ENCODE results near the gene GALNT9. TPM values are rescaled to one million over a fixed set of nuclear protein-coding genes. Genes with fewer than 3 reads are reported as not detected.

The GALNT9 gene
- polyA plus RNA-seq, 2 of the 4 experiments (the other 2 are of a cell fraction) = 0.66 to 2.8 TPM

- H3K4me1 ChIP-seq = peaks cover 6% of the 10 kb centered on the region; the same call in 2 of the 3 replicates
- CTCF ChIA-PET = interaction anchor here (1.0 to 4.4 kb wide), 6 partner anchors 9 to 249 kb away, joined by 3 to 19 read pairs (median 4); no protein-coding TSS in a partner anchor
- H3K4me2 ChIP-seq = no peak overlapping the region
- POLR2A ChIA-PET = no interaction called here
- ATAC-seq = 0 out of 6 replicates have a peak, but pooled peaks of 1 of the 2 experiments have one; percentile 11
- no peak for TF ChIP-seq RAD21 (conservative IDR thresholded peaks at IDR 0.05 in 1 of 2, IDR thresholded peaks at IDR 0.05 in 1 of 2)
- TF ChIP-seq CTCF (IDR thresholded peaks at IDR 0.05) = no peak
- no peak for TF ChIP-seq RCOR1 (IDR thresholded peaks at IDR 0.05; ENCODE audit: low read depth, low read length)
- no peak for TF ChIP-seq SREBF2 (IDR thresholded peaks at IDR 0.05)
- no peak for TF ChIP-seq ZC3H11A (IDR thresholded peaks at IDR 0.05)
- no peak for TF ChIP-seq REST (IDR thresholded peaks at IDR 0.05)
- TF ChIP-seq RFX5 (IDR thresholded peaks at IDR 0.05) = no peak
- no peak for TF ChIP-seq EHF (CRISPR knock-in tag; IDR thresholded peaks at IDR 0.05)
- TF ChIP-seq EP300 (IDR thresholded peaks at IDR 0.05) = no peak
- no peak for TF ChIP-seq FOSB (CRISPR knock-in tag; IDR thresholded peaks at IDR 0.05)
- no peak overlapping the region for H3K27ac ChIP-seq
- DNase-seq (ENCODE audit: low read depth in 1 of 2, low spot score in 1 of 2) = no peak
- no peak for FAIRE-seq
- 68% methylated on average over 18 of the region's 24 CpGs for WGBS (ENCODE audit: missing lambda C conversion rate)
- no peak overlapping the region for H3K4me3 ChIP-seq
- no peaks in the 10 kb centered on the region for H3K9me3 ChIP-seq
These were observed 22.5 kb upstream of the GALNT9 start for GRCh38 chr12:132351751-132352495.

GRCh38 chr12:132349501-132350131, 20.2 kb upstream of the GALNT9 start:
- ATAC-seq (no peak), FAIRE-seq (peak; percentile 93), DNase-seq (ENCODE audit: low read depth in 1 of 2, low spot score in 1 of 2) (no peak)
- Histone ChIP-seq H3K27ac (no peak overlapping the region), H3K4me2 (no peak overlapping the region), H3K4me3 (no peak overlapping the region), H3K4me1 (no peaks in the 10 kb centered on the region), H3K9me3 (no peaks in the 10 kb centered on the region)
- ChIA-PET POLR2A (no interaction called here), CTCF (interaction anchor here (4.4 kb wide), 1 partner anchor 65 kb away, joined by 19 read pairs; no protein-coding TSS in a partner anchor)
- 30% methylated on average over 1 of the region's 1 CpG for WGBS (ENCODE audit: missing lambda C conversion rate)
- TF ChIP-seq JUN (IDR thresholded peaks at IDR 0.05) = no peak
- no peak for TF ChIP-seq HMGXB4 (CRISPR knock-in tag; IDR thresholded peaks at IDR 0.05; ENCODE audit: borderline replicate concordance)
- no peak for TF ChIP-seq EHMT2 (IDR thresholded peaks at IDR 0.05; ENCODE audit: low read depth)
- TF ChIP-seq CEBPB (IDR thresholded peaks at IDR 0.05) = no peak
- TF ChIP-seq HOXB5 (CRISPR knock-in tag; IDR thresholded peaks at IDR 0.05) = no peak
- TF ChIP-seq NPAS2 (CRISPR knock-in tag; IDR thresholded peaks at IDR 0.05; ENCODE audit: borderline replicate concordance) = no peak
- TF ChIP-seq CTCF (IDR thresholded peaks at IDR 0.05) = no peak
- TF ChIP-seq HDAC2 (IDR thresholded peaks at IDR 0.05) = no peak
- TF ChIP-seq FOXS1 (CRISPR knock-in tag; IDR thresholded peaks at IDR 0.05) = no peak
- no peak for TF ChIP-seq SMC3 (IDR thresholded peaks at IDR 0.05)
- TF ChIP-seq ZSCAN20 (CRISPR knock-in tag; IDR thresholded peaks at IDR 0.05) = no peak
- TF ChIP-seq ESRRA (IDR thresholded peaks at IDR 0.05; ENCODE audit: borderline replicate concordance, low read length) = no peak
- no peak for TF ChIP-seq MAZ (IDR thresholded peaks at IDR 0.05; ENCODE audit: borderline replicate concordance, low read depth, low read length)
- no peak for TF ChIP-seq CHD2 (IDR thresholded peaks at IDR 0.05; ENCODE audit: low read length, partially characterized antibody)
- no peak for TF ChIP-seq RFX5 (IDR thresholded peaks at IDR 0.05)
- TF ChIP-seq EHF (CRISPR knock-in tag; IDR thresholded peaks at IDR 0.05) = no peak
- TF ChIP-seq ATOH8 (CRISPR knock-in tag; IDR thresholded peaks at IDR 0.05; ENCODE audit: low read depth) = no peak
- TF ChIP-seq HOXA7 (CRISPR knock-in tag; IDR thresholded peaks at IDR 0.05) = no peak

Measured in A549 (cell line).